Measurements from ENCODE around the gene DHX35.

GRCh38 chr20:39050555-39050902 is 88.4 kb downstream of the DHX35 start:
- TF ChIP-seq FOXP2 (optimal IDR thresholded peaks at IDR 0.05; ENCODE audit: control extremely low read depth, extremely low read length, insufficient read depth): no peak
- TF ChIP-seq EZH2 (IDR thresholded peaks at IDR 0.05): no peak
- no peak for TF ChIP-seq POLR2AphosphoS5 (IDR thresholded peaks at IDR 0.05; ENCODE audit: borderline replicate concordance, low read depth, low read length)

Measured in SK-N-MC (cell line).